ENCODE data around the gene CLCN3.

CLCN3 gene

DNA sequence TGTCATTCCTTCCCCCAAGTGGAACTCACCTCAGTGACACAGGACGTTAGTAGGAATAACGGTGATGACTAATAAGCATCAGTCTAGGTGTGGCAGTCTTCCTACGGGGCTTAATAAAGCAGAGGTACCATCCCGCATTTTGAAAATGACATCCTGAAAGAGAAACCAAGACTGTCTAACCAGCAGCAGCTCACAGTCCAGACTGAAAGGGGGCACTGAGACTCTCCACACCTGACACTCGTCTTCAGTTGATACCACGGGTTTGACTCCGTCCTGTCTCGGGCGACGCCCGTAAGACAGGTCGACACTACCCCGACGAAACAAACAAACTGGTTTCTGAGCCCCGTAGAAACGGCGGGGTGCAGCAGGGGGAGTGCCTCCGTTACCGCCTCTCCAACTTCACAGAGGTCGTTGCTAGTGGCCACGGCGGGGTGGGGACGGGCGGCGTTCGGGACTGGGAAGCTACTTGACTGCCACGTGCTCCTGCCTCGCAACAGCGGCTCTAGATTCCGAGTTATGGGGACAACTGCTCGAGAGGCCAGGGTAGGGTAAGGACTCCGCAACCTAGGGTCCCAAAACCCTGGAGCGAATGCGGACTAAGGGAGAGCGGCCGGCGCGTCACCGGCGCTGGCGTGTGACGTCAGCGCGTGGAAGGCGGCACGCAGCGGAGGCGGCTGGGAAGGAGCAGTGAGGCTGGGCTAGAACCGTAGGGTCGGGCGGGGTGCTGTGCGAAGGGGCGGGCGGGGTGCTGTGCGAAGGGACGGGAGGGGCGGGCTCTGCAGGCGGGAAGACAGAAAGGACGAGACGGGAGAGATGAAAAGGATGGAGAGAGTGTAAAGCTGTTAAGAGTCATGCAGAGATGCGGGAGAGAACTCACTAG, 8.1 kb upstream of the CLCN3 start, which contains the start of gene NEK1:
Gene NEK1, minus strand, starts transcription at position 593 of the 880 bp plus-strand sequence. CDS start 9,953 bp downstream, outside the sequence.
- TF ChIP-seq, protein P1, sequence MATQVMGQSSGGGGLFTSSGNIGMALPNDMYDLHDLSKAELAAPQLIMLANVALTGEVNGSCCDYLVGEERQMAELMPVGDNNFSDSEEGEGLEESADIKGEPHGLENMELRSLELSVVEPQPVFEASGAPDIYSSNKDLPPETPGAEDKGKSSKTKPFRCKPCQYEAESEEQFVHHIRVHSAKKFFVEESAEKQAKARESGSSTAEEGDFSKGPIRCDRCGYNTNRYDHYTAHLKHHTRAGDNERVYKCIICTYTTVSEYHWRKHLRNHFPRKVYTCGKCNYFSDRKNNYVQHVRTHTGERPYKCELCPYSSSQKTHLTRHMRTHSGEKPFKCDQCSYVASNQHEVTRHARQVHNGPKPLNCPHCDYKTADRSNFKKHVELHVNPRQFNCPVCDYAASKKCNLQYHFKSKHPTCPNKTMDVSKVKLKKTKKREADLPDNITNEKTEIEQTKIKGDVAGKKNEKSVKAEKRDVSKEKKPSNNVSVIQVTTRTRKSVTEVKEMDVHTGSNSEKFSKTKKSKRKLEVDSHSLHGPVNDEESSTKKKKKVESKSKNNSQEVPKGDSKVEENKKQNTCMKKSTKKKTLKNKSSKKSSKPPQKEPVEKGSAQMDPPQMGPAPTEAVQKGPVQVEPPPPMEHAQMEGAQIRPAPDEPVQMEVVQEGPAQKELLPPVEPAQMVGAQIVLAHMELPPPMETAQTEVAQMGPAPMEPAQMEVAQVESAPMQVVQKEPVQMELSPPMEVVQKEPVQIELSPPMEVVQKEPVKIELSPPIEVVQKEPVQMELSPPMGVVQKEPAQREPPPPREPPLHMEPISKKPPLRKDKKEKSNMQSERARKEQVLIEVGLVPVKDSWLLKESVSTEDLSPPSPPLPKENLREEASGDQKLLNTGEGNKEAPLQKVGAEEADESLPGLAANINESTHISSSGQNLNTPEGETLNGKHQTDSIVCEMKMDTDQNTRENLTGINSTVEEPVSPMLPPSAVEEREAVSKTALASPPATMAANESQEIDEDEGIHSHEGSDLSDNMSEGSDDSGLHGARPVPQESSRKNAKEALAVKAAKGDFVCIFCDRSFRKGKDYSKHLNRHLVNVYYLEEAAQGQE (IDR thresholded peaks at IDR 0.05; ENCODE audit: insufficient read depth in 1 of 2, low read depth in 2 of 2, low read length in 2 of 2), result no peak
- TF ChIP-seq POLR2AphosphoS5 (IDR thresholded peaks at IDR 0.05; ENCODE audit: low read depth, low read length), result peak; percentile 98
- peak; percentile 64; the same call in 1 of the 2 replicates for TF ChIP-seq SIN3A (IDR thresholded peaks at IDR 0.05; ENCODE audit: borderline replicate concordance, insufficient read depth, low read length)
- TF ChIP-seq FOXP2 (optimal IDR thresholded peaks at IDR 0.05; ENCODE audit: borderline replicate concordance, extremely low read depth, extremely low read length, insufficient read depth), result peak; percentile 68
- peak; percentile 67; the same call in 1 of the 2 replicates for TF ChIP-seq TAF1 (IDR thresholded peaks at IDR 0.05; ENCODE audit: borderline replicate concordance, insufficient read depth, low read length)

DNA sequence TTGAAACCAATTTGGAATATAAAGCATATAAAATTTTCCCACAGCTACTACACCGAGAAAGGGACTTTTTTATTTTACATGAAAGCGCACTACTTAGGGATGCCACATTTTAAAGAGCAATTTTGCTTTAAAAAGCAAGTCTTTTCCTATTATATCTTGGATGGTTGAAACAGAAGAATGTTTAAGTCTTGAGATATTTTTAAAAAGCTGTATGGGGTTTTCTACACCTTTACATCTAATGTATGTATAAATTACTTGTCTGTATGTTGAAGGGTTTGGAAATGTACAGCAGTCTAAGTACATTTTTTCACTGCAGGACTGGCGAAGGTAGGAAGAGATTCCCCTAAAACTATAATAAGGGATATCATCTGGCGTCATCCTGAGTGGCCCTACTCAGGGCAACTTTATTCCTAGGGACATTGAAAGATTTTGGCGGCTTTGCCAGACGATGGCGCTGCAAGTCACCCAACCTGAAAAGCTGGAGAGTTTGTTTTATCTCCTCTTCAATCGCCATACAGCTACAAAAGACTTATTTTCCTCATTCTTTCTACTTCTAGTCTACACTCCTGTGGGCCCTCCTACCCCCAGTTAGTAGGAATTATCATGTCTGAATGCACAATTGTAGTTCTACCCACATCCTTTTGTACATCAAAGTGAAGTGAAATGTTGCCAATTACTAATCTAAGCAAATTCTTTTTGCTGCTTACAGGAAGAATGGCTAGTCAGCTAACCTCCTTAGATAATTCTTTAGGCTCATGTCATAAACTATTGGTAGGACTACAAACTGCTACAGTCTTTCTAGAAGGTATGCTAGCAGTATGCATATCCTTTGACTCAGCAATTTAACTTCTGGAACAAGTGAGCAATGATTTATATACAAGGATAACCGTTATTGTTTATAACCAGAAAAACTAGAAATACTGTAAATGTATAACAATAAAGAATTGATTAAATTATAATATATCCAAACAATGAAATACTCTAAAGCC, 7.2 kb upstream of the CLCN3 start:
- no peak for TF ChIP-seq FOXP2 (optimal IDR thresholded peaks at IDR 0.05; ENCODE audit: borderline replicate concordance, extremely low read depth, extremely low read length, insufficient read depth)
- no peak for TF ChIP-seq POLR2AphosphoS5 (IDR thresholded peaks at IDR 0.05; ENCODE audit: low read depth, low read length)
- no peak for TF ChIP-seq TAF1 (IDR thresholded peaks at IDR 0.05; ENCODE audit: borderline replicate concordance, insufficient read depth, low read length)
- TF ChIP-seq, protein P1 (IDR thresholded peaks at IDR 0.05; ENCODE audit: insufficient read depth in 1 of 2, low read depth in 2 of 2, low read length in 2 of 2), result no peak
- TF ChIP-seq SIN3A (IDR thresholded peaks at IDR 0.05; ENCODE audit: borderline replicate concordance, insufficient read depth, low read length), result no peak

DNA sequence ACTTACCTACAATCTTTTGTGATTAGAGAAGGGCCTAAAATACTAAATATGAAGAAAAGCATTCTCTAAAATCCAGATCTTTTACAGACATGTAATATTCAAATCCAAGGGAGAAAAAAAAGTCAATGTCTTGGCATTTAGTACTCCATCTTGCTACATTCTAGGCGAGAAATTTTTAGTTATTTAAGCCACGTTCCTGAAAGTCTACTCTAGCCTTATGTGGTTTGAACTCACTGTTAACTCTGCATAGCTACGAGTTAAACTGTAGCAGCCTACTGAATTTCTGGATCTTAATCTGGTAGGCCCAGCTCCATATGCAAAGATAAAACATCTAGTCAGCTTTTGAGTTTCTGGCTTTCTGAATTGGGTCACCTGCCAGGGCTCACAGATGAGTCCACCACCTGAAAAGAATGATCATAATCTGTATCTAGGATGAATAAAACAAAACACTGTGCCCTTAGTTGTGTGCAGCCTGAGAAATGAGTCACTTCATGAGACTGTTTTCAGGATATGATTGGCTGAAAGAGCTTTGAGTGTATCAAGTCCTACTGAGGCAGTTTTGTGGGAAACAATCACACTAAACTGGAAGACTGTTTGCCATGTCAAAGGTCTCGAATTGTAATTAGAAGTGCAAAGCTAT, 4.8 kb upstream of the CLCN3 start:
- TF ChIP-seq, protein P1 (IDR thresholded peaks at IDR 0.05; ENCODE audit: insufficient read depth in 1 of 2, low read depth in 2 of 2, low read length in 2 of 2), result no peak
- TF ChIP-seq POLR2AphosphoS5 (IDR thresholded peaks at IDR 0.05; ENCODE audit: low read depth, low read length), result no peak
- no peak for TF ChIP-seq TAF1 (IDR thresholded peaks at IDR 0.05; ENCODE audit: borderline replicate concordance, insufficient read depth, low read length)
- no peak for TF ChIP-seq FOXP2 (optimal IDR thresholded peaks at IDR 0.05; ENCODE audit: borderline replicate concordance, extremely low read depth, extremely low read length, insufficient read depth)
- no peak for TF ChIP-seq SIN3A (IDR thresholded peaks at IDR 0.05; ENCODE audit: borderline replicate concordance, insufficient read depth, low read length)

DNA sequence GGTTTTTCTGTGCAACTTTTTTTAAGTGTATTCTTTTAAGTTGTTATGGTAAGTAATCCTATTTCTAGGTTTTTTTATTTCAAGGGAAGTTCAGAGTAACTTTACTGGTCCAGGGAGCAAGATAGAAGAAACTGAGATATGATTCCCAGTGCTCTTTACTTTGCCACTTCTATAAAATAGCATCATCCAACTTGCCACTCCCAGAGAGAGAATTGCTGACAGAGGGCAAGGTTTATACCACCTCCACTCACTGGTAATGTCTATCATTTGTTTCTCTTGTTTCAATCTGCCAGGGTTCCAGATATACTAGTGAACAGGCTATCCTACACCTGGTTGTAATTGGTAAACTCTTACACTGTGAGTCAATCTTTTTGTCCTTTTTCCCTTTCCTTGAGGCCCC, 3.5 kb upstream of the CLCN3 start:
- TF ChIP-seq SIN3A (IDR thresholded peaks at IDR 0.05; ENCODE audit: borderline replicate concordance, insufficient read depth, low read length), result no peak
- TF ChIP-seq FOXP2 (optimal IDR thresholded peaks at IDR 0.05; ENCODE audit: borderline replicate concordance, extremely low read depth, extremely low read length, insufficient read depth), result no peak
- no peak for TF ChIP-seq POLR2AphosphoS5 (IDR thresholded peaks at IDR 0.05; ENCODE audit: low read depth, low read length)
- no peak for TF ChIP-seq TAF1 (IDR thresholded peaks at IDR 0.05; ENCODE audit: borderline replicate concordance, insufficient read depth, low read length)
- TF ChIP-seq, protein P1 (IDR thresholded peaks at IDR 0.05; ENCODE audit: insufficient read depth in 1 of 2, low read depth in 2 of 2, low read length in 2 of 2), result no peak
